NCI-H510A (cell line): Measurements from ENCODE around the gene SGSM2.

Experiments used
- DNase-seq: peaks from one replicate; lab custom pipeline; 2025; lab: John Stamatoyannopoulos, UW

SGSM2 gene

GRCh38 chr17:2398655-2399571 is 61.6 kb downstream of the SGSM2 start:
- peak; percentile 68 for DNase-seq

DNA sequence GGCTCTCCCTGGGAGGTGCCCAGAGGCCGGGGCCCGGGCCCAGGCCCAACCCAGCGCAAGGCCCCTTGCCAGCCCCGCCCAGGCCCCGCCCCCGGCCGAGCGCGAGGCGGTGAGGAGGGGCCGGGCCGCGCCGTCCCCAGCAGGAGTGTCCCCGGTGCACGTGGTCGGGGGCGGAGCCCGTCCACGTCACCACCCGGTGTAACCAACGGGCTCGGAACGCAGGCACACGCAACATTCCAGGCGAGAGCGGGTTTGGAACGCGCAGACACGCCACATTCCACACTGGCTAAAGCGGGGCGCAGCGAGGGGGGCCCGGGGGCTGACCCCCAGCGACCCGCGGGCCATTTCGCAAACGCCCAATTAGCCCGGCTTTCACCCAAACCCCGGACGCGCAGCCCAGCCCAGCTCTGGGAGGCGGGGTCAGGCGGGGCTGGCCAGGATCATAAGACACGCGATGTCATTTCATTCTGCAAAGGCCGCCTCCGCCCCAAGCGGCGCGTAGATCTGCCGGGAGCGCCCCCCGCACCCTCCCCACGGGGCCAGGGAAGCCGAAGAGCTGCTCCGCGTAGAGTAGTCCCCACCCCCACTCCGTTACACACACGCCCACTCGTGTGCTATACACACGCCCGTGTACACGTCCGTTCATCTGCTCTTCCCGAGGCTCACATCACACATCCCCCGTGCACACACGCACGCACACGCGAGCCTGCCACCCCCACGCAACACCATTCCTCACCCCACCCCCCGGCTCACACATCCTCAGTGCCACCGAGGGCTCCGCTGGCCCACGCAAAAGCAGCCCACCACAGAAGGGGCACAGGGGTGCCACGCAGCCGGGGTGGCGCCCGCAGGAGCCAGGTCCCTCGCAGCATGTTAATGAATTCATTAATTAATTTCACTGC is 62.5 kb downstream of the SGSM2 start:
- peak; percentile 75 for DNase-seq

DNA sequence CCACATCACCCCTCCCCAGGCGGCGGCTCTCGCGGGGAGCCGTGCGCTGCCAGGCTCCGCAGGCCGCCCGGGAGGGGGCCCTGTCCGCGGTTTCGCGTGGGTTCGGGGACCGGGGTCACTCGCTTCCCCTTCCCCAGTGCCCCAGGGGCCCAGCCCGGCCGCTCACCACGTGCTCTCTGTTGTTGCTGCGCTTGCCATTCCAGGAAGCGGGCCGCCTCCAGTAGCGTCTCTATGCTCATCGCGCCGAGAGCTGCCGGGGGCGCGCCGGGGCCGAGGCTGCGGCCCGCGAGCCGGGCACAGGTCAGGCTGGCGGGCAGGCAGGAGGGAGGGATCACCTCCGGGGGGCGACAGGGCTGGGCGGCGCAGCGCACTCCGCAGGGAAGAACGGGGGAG is 63.2 kb downstream of the SGSM2 start:
- peak; percentile 27 for DNase-seq

DNA sequence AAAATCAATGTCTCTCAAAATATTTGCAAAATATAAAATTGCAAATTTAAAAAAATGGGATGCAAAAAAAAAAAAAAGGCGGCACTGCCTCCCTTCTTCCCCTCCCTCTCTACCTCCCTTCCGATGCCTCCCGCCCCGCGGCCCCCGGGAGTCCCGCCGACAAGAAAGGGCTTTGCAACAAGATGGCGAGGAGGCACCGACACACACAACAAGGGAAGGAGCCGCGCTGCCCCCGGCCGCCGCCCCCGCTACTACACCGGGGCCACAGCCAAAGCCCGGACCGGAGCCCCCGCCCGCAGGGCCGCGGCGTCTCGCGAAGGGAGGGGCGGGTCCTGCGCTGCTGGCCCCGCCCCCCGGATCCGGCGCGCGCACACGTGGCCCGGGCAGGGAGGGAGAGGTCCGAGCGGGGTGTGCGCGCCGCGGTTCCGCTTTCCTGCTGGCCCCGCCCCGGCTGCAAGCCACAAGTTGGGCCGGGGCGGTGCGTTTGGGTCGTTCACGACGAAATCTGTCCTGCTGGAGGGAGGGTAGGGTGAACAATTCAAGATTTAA is 63.6 kb downstream of the SGSM2 start, which contains the start of gene MNT:
MNT (minus strand) TSS at position 184 of the 549 bp plus-strand sequence. CDS start 348 bp downstream, outside the sequence.
- DNase-seq = peak; percentile 80

DNA sequence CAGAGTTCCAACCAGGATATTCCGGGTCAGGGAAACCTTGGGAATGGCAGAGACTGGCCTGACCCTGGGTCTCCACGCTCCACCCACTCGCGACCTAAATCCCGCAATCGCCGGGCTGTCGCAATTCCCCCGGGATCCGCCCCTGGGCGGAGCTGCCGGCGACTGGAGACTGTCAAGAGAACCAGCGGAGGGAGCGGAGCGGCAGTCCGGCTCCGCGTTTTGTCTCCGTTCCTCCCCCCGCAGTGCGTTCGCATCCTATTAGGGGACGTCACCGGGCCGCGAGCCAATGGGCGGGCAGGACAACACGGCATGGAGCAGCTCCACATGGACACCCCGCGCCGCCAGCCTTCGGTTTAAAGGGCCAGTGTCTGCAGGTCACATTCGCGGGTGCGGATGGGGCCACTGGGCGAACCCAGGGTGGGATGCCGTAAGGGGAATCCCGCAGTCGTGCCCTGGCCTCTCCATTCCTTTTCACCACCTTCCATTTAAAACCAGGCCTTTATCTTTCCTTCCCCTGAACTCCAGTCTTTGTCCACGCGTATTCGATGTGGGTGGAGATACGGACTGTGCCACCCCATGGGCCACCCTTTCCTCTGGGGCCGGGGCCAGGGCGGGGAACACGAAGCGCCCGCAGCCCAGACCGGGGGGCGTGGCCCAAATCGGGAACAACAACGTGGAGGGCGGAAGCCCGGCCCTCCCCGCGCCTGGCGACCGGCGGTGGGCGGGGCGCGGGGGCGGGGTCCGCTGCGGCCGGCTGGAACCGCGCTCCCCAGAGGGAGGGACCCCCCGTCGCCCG is 64.3 kb downstream of the SGSM2 start:
- DNase-seq = peak; percentile 94

- no peak for DNase-seq
Measured at GRCh38 chr17:2402544-2402943, 65.2 kb downstream of the SGSM2 start.

DNA sequence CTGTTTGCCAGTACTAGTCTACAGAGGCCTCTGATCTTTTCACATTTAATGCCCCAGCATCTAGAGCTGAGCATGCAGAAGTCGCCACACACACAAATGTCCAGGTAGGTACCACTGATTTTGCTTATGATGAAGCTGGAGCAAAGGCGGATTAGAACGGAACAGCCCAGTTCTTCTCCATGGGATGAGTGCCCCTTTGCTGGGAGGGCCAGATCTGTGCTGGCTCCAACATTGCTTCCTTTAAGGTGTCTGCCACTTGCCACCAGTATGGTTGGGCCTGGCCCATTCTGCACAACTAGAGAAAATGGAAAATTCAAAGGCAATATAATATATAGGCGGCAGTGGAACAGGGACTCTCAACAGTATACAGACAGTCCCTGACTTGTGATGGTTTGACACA is 65.7 kb downstream of the SGSM2 start:
- DNase-seq = no peak

GRCh38 chr17:2405247-2405926 is 68.1 kb downstream of the SGSM2 start:
- no peak for DNase-seq

GRCh38 chr17:2406271-2406902 is 69.1 kb downstream of the SGSM2 start:
- no peak for DNase-seq

DNA sequence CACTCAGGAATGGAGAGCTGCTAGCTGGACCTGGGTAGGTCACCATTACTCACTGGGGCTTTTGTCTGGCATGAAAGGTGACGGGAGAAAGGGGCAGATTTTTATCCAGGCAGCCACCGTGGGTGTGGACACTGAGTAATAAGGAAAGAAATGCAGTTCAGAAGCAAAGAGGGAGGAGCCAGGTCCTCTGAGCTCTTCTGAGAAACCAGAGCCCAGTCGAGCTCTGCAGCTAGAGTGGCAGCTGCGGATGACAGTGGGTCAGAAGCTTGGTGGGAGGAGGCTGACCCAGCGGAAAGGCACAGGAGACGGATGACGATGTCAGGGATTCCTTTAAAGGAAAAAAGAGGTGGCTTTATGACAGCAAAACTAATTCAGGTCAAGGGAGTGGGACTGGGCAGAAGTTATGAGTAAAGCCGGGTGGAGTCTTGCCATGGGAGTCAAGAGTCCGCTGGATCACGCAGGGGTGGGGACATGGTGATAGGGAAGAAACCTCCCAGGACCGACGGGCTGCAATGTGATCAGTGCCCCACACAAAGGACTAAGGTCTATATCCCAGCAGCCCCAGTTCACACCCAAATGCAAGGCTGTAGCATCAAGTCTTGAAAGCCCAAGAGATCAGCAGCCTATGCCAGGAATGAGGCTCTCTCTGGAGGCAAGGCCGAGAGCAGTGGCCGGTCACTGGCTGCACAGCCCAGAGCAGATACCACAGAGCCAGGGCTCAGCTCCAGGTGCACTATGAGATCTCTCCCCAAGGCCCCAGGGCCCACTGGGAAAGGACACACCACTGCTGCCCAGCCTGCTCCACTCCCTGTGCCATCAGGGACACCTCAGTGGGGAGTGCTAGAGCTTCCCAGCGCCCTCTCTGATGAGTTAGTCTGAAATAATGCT is 69.8 kb downstream of the SGSM2 start:
- DNase-seq = no peak

DNA sequence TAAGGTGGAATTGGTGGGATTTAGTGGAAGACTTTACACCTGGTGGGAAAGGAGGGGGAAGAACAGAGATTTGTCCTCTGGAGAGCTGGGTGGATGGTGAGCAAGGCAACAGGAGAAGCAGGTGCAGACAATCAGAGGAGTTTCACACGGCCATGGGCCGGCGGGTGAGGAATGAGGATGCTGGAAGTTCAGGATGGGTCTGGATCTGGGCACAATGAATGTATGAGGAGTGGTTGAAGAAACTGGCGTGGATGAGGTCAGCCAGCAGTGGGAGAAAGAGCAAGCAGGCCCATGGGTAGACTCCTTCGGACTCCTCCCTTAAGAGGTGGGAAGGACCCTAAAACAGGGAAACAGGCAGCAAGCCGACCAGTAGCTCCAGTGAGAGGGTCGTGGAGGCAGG is 73.7 kb downstream of the SGSM2 start:
- no peak for DNase-seq

GRCh38 chr17:2412561-2413021 is 75.3 kb downstream of the SGSM2 start:
- DNase-seq = no peak

- DNase-seq = no peak
Measured at GRCh38 chr17:2414446-2415064, 77.3 kb downstream of the SGSM2 start.

- no peak for DNase-seq
Measured at GRCh38 chr17:2415081-2415480, 77.8 kb downstream of the SGSM2 start.

DNA sequence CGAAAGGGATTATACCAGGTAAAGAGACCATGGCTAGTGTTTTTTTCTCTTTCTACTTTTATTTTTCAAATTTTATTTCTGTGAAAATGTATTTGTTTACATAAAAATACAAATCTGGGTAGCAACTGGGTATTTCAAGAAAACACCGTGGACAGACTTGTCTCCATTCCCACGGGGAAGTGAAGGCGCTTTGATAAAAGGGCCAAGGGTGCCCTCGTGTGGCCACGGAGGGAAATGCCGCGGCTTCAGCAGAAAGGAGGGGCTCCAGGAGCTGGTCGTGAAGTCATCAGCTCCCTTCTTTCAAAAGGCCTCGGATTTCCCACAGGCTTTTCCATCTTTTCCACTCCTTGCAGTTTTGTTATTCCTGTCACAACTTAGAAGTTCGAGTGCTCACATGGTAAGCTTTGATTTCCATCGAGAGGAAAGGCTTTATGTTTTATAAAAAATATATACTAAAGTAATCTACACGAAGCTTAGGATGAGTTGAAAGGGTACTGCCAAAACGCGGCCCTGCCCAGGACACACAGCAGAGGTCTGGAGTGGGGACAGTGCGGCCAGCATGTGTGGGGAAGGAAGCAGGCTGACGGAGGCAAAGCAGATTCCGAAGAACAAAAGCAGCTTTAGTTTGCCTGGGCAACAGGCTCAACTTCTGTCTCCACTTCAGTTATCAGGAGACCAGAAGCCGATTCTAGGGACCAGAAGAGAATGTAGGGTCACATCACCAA is 78.9 kb downstream of the SGSM2 start:
- DNase-seq = no peak

- DNase-seq = no peak
Measured at GRCh38 chr17:2418572-2418971, 81.3 kb downstream of the SGSM2 start.

GRCh38 chr17:2419486-2419885 is 82.2 kb downstream of the SGSM2 start:
- DNase-seq = no peak

- no peak for DNase-seq
Measured at GRCh38 chr17:2420176-2420575, 82.9 kb downstream of the SGSM2 start.
